ENCODE data around the gene SLX4.

The SLX4 gene

GRCh38 chr16:3553138-3553923 lies 58.1 kb downstream of the SLX4 start:
- no peak for DNase-seq (ENCODE audit: low read depth in 2 of 2)

- no peak for DNase-seq (ENCODE audit: low read depth in 2 of 2)
Observed at GRCh38 chr16:3550851-3551847, 60.3 kb downstream of the SLX4 start.

GRCh38 chr16:3549906-3550305 lies 61.5 kb downstream of the SLX4 start:
- no peak for DNase-seq (ENCODE audit: low read depth in 2 of 2)

GRCh38 chr16:3548859-3549258 lies 62.5 kb downstream of the SLX4 start:
- DNase-seq (ENCODE audit: low read depth in 2 of 2), result no peak

GRCh38 chr16:3548445-3548844 lies 63.0 kb downstream of the SLX4 start:
- no peak for DNase-seq (ENCODE audit: low read depth in 2 of 2)

GRCh38 chr16:3546986-3547682 lies 64.3 kb downstream of the SLX4 start:
- no peak for DNase-seq (ENCODE audit: low read depth in 2 of 2)

GRCh38 chr16:3542601-3543373 lies 68.6 kb downstream of the SLX4 start:
- no peak for DNase-seq (ENCODE audit: low read depth in 2 of 2)

GRCh38 chr16:3541527-3542155 lies 69.8 kb downstream of the SLX4 start:
- no peak for DNase-seq (ENCODE audit: low read depth in 2 of 2)

- no peak for DNase-seq (ENCODE audit: low read depth in 2 of 2)
Observed at GRCh38 chr16:3538222-3538621, 73.2 kb downstream of the SLX4 start.

- no peak for DNase-seq (ENCODE audit: low read depth in 2 of 2)
Observed at GRCh38 chr16:3536851-3537250, 74.6 kb downstream of the SLX4 start.

GRCh38 chr16:3536271-3536731 lies 75.1 kb downstream of the SLX4 start:
- no peak for DNase-seq (ENCODE audit: low read depth in 2 of 2)

GRCh38 chr16:3534126-3534525 lies 77.3 kb downstream of the SLX4 start:
- no peak for DNase-seq (ENCODE audit: low read depth in 2 of 2)

- no peak for DNase-seq (ENCODE audit: low read depth in 2 of 2)
Observed at GRCh38 chr16:3532741-3533140, 78.7 kb downstream of the SLX4 start.

All from stimulated activated CD8-positive, alpha-beta memory T cell treated with anti-CD3 and anti-CD28 coated beads, Interleukin-2, amount 100 ng/mL, for 1 hour (primary cell).